Activated naive CD4-positive, alpha-beta T cell treated with anti-CD3 and anti-CD28 coated beads, Interleukin-2, amount 50 U/mL, for 16 hours (primary cell): ENCODE data around the gene DIP2C.
"Not testable (repeated sequence)": the region's sequence is repeated elsewhere in the genome, so short reads cannot be mapped to it uniquely, and the experiment has no call there.

Source experiments
- DNase-seq: peaks from one replicate; pipeline ENCODE4 v3.0.0-alpha.2; 2020

DIP2C gene

GRCh38 chr10:637771-638195 is 51.7 kb downstream of the DIP2C start:
- no peak for DNase-seq

DNA sequence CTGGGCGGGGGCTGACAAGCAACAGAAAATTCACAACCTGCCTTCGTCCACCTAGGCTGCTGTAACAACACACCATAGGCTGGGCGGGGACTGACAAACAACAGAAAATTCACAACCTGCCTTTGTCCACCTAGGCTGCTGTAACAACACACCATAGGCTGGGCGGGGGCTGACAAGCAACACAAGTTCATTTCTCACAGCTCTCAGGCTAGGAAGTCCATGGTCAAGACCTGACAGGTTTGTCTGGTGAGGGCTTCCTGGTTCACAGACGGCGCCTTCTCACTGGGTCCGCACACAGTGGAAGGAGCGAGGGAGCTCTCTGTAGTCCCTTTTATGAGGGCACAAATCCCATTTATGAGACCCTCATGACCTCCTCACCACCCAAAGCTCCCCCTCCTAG is 52.2 kb downstream of the DIP2C start:
- no peak for DNase-seq

GRCh38 chr10:636769-637168 is 52.7 kb downstream of the DIP2C start:
- DNase-seq = no peak

- no peak for DNase-seq
Measured at GRCh38 chr10:636016-636730, 53.3 kb downstream of the DIP2C start.

GRCh38 chr10:635088-635861 is 54.2 kb downstream of the DIP2C start:
- DNase-seq = no peak

DNA sequence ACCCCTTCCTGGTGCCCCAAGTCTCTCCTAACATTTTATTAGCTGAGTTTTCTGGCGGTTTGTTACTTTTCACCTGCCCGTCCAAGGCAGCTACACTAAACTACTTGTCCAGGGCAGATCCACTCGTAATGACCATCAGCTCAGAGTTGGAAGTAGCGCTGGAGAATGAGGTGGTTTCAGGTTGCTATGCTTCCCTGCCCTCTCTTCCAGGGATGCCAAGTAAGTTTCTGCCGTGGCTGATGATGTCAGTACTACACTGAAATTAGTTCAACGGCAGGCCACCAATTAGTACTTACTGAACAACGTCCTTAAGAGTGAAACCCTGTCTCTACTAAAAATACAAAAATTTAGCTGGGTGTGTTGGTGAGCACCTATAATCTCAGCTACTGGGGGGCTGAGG is 55.2 kb downstream of the DIP2C start:
- DNase-seq = no peak

DNA sequence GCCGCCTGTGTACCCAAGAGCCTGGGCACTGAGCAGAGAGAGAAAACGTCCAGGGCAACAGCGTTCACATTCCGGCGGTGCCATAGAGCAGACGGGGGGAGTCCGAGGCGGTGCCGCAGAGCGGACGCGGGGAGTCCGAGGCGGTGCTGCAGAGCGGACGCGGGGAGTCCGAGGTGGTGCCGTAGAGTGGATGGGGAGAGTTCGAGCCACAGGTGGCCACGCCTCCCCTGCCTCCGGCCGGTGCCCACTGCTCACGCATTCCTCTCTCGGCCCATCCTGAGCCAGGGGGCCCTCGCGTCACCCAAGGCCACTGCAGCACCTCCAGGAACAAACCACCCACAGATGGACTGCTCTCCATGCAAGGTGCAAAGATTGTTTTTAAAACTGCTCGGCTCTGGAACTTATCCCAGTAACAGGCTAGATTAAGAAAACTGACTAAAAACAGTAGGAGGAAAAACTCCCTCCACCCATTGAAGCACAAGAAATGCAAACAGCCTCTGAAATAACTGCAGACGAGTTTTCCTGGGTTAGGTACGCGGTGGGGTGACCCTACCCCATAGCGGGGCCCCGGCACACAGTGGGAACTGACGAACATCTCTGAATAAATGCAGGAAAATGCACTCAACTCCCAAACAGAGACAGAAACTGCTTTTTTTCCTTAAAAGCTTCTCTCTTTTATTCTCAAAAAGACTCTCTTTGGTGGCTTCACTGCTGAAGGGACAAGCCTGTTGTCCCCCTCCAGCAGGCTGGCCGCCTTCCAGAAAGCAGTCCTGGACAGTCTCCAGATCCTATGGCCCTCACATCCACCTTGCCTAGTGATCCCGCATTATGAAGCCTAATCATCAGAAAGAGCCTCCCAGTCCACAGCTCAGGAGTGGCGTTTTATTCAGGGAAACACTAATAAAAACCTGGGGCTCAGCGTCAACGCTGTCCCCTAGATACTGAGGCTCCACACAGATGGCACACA is 55.9 kb downstream of the DIP2C start:
- no peak for DNase-seq

DNA sequence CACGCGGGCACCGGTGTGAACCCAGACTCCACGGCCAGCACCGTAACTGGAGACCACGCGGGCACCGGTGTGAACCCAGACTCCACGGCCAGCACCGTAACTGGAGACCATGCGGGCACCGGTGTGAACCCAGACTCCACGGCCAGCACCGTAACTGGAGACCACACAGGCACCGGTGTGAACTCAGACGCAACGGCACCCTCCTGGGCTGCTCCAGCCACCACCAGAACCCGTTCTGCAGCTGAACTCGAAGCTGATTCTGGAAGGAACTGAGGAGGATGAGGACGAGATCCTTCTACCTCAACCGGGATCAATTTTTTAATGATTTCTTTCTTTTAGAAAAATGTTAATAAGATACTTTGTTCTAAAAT is 56.7 kb downstream of the DIP2C start:
- DNase-seq = not testable (repeated sequence)

- not testable (repeated sequence) for DNase-seq
Measured at GRCh38 chr10:632155-632806, 57.2 kb downstream of the DIP2C start.

- DNase-seq = no peak
Measured at GRCh38 chr10:631266-631665, 58.2 kb downstream of the DIP2C start.

DNA sequence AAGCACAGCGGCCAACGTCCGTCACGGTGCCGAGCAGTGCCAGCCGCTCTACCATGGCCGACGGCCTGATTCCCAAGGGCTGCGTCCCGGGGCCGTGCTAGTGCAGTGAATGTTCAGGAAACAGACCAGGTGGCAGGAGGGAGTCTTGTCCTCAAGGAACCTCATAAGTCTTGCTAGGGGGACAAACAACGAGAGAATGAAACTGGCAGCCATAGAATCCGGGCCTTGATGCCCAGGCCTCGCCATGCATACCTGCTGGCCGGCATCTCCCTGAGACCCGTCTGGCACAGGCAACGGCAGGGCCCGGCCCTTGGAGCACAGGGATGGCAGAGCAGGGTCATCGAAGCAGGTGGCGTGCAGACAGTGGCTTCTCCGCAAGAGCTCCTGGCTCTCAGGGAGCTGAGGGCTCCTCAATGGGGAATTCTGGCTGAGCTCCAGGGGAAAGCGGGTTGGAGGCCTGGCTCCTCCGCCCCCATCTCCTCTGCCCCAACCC is 58.8 kb downstream of the DIP2C start:
- DNase-seq = no peak

GRCh38 chr10:629186-629998 is 60.1 kb downstream of the DIP2C start:
- no peak for DNase-seq

GRCh38 chr10:628386-629045 is 61.0 kb downstream of the DIP2C start:
- no peak for DNase-seq

DNA sequence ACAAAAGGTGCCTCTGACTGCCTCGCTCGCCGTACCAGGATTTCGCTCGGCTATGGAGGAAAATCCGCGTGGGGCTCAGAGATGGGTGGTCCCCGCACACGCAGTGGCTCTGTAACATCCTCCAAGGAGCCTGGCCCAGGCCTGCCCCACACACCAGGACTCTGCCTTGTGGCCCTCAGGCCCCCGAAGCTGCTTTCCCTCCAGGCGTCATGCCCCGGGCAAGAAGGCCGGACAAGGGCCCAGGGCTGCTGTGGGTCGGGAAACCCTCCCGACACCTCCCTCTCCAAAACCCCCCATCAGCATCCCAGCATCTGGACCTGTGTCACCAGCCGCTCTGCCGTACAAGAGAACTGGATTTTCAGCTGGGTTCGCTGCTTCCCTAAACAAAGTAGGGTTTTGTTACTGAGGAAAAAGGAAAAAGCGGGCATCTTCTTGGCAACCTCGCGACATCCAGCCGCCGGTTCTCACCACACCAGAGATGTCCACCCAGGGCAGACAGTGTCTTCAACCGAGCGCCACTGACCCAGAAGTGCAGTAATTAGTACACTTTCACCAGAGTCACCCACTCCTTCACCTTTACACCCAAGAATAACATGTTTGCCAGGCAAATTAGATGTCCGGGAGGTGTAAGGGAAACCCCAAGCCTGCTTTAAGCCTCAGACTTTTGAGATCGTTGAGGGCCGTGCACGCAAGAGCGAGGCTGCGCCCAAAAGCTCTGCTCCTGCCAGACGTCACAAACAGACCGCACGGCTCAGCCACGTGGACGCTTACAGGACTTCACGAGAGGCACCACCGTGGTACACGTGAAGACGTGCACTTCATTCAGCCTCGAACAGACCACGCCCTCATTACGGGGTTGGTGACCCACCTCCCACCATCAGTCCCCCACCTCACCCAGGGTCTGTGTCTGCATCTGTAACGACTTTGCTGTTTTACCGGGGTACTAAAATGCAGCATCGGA is 62.2 kb downstream of the DIP2C start:
- no peak for DNase-seq

- no peak for DNase-seq
Measured at GRCh38 chr10:625751-626711, 63.4 kb downstream of the DIP2C start.

DNA sequence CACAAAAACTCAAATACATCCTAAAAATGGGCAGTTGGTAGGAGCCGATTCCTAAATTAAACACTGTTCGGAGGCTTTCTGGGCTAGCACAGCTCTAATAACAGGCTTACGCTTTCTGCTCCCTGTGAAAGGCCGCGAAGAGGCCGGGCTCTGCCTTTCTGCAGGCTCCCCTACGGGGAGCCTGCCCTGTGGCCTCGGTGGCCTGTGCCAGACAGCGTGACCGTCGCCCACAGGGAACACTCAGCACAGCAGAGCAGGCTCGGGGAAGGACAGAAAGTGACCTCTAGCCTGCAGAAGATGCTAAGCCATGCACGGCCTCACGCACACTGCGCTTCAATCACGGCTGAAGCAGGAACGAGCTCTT is 64.2 kb downstream of the DIP2C start:
- no peak for DNase-seq

- no peak for DNase-seq
Measured at GRCh38 chr10:624605-625332, 64.7 kb downstream of the DIP2C start.

DNA sequence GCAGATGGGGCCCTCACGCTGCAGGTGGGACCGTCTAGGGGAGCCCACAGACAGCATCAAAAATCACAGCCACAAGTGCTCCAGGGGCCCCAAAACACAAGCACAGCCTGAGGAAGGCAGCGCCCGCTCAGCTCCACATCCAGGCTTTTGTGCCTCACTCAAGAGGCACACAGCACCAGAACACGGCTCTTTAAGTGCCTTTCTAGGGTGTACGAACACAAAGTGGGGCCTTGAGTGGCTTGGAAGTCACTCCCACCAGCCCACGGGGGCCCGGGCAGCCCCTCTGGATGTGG is 65.2 kb downstream of the DIP2C start:
- DNase-seq = no peak
